HepG2 (cell line): ENCODE results near the gene COQ3.

ENCODE experiments used
- EZH2 ChIP-seq: conservative IDR thresholded peaks from 2 replicates; pipeline ENCODE4 v1.6.1; 2012; ENCODE audit warnings: mild to moderate bottlenecking, low read depth, low read length, moderate library complexity
- GABPA ChIP-seq, 2 experiments: IDR thresholded peaks; 2 replicates each; pipeline ENCODE4 v1.6.1; 2011 to 2016; ENCODE audit warnings: low read depth in 2 of 2, low read length in 1 of 2, missing biosample characterization in 1 of 2, missing genetic modification characterization in 1 of 2
- KAT7 ChIP-seq: IDR thresholded peaks from 2 replicates; pipeline ENCODE4 v1.6.1; 2018; ENCODE audit warnings: borderline replicate concordance, missing compliant biosample characterization
- YY1 ChIP-seq: IDR thresholded peaks from 2 replicates; pipeline ENCODE4 v1.6.1; 2011; ENCODE audit warnings: low read length, low read depth, moderate library complexity, mild to moderate bottlenecking; ENCODE audit not compliant: insufficient read depth, insufficient replicate concordance
- ZNF24 ChIP-seq: fragments of 450-650 bp; IDR thresholded peaks from 2 replicates; pipeline ENCODE4 v1.6.1; 2017; ENCODE audit warnings: antibody characterized with exemption, mild to moderate bottlenecking

DNA sequence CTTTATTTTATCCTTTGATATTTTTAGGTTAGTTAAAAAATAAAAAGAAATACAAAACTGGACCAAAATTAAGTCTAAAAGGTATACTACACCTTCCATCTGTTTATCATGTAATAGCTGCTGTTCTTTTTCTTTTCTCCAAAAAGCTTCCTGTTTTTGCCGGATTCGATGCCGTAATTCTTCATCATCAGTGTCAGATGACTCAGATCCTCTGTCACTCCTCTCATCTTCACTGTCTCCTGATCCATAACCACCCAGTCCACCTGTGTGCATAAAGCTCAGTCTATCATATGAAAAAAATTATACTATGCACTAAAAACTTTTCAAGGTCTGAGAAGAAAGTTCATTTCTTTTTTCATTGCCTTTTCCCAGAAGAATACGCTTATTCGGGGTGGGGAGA lies 8.5 kb upstream of the COQ3 start:
- TF ChIP-seq ZNF24 (no peak), EZH2 (no peak), GABPA (IDR thresholded peaks at IDR 0.05; ENCODE audit: low read depth, low read length) (no peak), GABPA (CRISPR knock-in tag; IDR thresholded peaks at IDR 0.05; ENCODE audit: low read depth) (no peak), YY1 (no peak), KAT7 (no peak)
